GM18951 (cell line): ENCODE results near the gene CARMIL1.

Experiments
- POLR2A ChIP-seq: IDR thresholded peaks from 4 replicates; pipeline ENCODE4 v1.6.1; 2011; ENCODE audit warnings: mild to moderate bottlenecking; ENCODE audit not compliant: insufficient read length, insufficient read depth; ENCODE audit errors: extremely low read depth
- in situ Hi-C: fragments of 300-500 bp; cut with MboI; formaldehyde crosslinking; loops from one replicate; pipeline ENCODE4 v1.12.0; 2022; ENCODE audit warnings: low sequenced_read_pairs, mixed read lengths, inconsistent platforms; ENCODE audit not compliant: unreplicated experiment

CARMIL1 gene

DNA sequence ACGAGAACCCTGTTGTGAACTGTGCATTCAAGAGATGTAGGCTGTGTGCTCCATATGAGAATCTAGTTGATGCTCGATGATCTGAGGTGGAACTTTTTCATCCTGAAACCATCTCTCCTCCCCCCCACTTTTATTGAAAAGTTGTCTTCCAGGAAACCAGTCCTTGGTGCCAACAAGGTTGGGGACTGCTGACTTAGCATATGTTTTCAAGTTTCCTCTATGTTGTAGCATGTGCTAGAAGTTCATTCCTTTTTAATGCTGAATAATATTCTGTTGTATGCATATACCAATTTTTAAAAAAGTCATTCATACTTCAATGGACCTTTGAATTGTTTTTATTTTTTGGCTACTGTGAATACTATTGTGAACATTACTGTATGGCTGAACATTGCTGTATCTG, 27.2 kb downstream of the CARMIL1 start:
- no peak for TF ChIP-seq POLR2A
- in situ Hi-C loops = no loop called here

- no peak for TF ChIP-seq POLR2A
These were observed 28.8 kb downstream of the CARMIL1 start for GRCh38 chr6:25307805-25308494.

DNA sequence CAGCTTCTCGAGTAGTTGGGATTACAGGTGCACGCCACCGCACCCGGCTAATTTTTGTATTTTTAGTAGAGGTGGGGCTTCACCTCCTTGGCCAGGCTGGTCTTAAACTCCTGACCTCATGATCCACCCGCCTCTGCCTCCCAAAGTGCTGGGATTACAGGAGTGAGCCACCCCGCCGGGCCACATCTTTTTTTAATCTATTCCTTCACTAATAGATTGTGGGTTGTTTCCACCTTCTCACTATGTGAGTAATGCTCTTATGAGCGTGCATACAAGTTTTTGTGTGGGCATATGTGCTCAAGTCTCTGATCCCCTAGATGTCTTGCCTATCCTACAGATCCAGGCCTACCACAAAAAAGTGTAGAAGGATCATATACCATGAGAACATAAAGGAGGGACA, 30.7 kb downstream of the CARMIL1 start:
- in situ Hi-C loops = no loop called here
- no peak for TF ChIP-seq POLR2A

More at GRCh38 chr6:25307805-25308494, 28.8 kb downstream of the CARMIL1 start:
- in situ Hi-C loops = no loop called here

GRCh38 chr6:25311331-25311840, 32.2 kb downstream of the CARMIL1 start:
- in situ Hi-C loops = no loop called here
- TF ChIP-seq POLR2A = no peak

GRCh38 chr6:25312034-25312620, 33.0 kb downstream of the CARMIL1 start:
- TF ChIP-seq POLR2A = no peak
- in situ Hi-C loops = no loop called here

GRCh38 chr6:25312703-25313102, 33.5 kb downstream of the CARMIL1 start:
- in situ Hi-C loops = no loop called here

DNA sequence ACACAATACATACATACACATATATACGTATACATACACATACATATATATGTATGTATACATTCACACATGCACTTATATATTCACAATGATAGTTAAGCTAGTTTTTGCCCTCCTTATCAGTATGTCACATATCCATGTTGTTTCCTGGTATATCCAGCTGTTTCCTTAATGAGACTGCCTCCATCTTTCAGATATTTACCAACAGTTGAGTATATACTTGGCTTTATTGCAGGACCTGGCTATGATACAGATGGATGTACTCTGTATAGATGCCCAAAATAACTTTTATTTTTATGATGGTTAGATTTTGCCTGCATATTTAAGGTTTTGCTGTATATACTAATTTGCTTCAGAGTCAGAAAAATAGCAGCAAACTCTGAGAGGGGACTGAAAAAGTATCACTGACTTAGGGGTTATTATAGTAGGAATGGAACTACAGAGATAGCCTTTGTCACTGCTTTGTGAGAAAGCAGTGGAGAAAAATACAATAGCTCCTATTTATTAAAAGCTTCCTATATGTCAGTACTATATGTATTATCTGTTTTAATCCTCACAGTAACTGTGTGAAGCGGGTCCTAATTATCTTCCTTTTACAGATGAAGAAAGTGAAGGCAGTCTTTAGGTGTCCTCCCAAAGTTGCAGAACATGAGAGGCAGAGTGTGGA, 35.5 kb downstream of the CARMIL1 start:
- in situ Hi-C loops = no loop called here
- TF ChIP-seq POLR2A = no peak

More at GRCh38 chr6:25312703-25313102, 33.5 kb downstream of the CARMIL1 start:
- no peak for TF ChIP-seq POLR2A

- TF ChIP-seq POLR2A = no peak
- in situ Hi-C loops = no loop called here
These were observed 36.3 kb downstream of the CARMIL1 start for GRCh38 chr6:25315194-25316177.

DNA sequence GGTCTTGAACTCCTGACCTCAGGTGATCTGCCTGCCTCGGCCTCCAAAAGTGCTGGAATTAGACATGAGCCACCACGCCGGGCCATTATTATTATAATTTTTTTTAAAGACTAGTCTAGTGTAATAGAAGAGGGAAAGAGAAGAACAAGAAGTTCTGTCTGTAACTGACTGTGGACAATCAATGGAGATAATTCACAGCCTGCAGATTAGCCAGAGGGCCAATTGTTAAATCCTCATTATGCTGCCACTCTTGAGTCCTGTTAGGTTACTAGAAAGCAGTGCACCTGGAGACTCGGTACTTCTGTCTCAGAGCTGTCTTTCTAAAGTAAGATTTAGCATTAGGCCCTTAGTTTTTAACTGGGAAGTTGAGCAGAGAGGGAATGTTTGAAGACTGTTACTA, 37.5 kb downstream of the CARMIL1 start:
- in situ Hi-C loops = no loop called here
- TF ChIP-seq POLR2A = no peak

DNA sequence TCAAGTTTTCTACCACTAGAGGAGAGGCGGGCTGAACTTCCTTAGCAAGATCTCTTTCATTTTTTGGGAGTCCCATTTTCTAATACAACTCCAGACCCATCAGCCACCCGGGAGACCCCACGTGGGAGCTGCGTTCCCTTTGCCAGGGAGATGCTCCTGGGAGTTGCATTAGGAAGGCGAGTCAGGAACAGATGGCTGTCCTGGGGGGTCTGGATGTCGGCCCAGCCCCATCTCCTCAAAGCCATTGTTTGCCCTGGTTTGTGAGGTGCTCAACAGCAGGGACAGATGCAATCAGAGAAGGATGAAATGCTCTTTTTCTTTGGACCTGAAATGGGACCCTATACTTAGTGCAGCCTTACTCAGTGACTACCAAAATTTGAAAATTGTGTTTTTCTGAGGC, 39.4 kb downstream of the CARMIL1 start:
- TF ChIP-seq POLR2A = no peak
- in situ Hi-C loops = no loop called here

DNA sequence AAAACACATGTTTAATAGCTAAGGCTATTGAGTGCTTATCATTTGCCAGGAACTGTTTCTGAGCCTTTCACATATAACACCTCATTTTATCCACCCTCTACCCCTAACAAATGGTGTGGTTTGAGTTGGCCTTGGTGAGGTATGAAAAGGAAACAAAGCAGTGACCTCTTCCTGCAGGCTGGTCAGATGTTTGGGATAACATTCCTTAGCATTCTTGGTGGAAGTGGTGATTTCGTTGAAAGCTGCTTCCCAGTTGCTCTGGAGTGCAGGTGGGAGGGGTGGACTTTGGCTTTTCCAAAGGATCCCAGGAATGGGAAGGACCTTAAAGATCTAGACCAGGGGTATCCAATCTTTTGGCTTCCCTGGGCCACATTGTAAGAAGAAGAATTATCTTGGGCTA, 41.3 kb downstream of the CARMIL1 start:
- no peak for TF ChIP-seq POLR2A
- in situ Hi-C loops = no loop called here

DNA sequence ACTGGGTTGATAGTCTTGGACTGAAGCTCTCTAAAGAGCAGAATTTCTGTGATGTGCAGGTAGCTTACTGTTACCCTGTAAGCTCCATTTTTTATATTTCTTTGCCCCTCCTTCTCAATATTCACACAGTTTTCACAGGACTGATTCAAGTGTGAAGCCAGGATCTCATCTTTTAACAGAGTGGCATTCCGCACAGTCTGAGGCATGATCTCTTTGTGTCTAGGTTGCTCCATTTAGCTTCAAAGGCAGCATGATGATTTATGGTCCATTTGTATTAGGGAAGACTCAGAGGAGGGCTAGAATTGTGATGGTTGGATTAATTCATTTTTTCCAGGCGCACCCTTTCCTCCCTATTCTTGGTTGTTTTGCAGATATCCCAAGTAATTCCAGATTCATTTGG, 43.5 kb downstream of the CARMIL1 start:
- in situ Hi-C loops = no loop called here
- no peak for TF ChIP-seq POLR2A
